ENCODE data around the gene SHROOM3.

Gene SHROOM3

DNA sequence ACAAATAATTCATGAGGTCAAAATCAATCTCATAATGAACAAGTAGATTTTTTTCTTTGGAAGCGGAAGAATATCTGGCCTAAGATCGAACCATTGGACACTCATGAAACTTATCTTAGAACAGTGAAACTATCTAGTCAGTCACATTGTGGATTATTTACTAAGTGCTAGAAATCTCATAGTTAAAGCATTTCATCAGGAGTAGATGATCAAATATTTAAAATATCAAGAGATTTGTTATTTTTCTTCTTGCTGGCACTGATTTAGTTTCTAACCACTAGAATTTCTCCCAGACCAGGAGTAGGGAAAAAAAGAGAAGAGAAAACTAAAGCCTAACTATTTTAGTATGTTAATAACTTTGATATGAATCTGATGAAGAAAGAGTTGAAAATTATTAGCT, 105.5 kb downstream of the SHROOM3 start:
- TF ChIP-seq, protein P1, sequence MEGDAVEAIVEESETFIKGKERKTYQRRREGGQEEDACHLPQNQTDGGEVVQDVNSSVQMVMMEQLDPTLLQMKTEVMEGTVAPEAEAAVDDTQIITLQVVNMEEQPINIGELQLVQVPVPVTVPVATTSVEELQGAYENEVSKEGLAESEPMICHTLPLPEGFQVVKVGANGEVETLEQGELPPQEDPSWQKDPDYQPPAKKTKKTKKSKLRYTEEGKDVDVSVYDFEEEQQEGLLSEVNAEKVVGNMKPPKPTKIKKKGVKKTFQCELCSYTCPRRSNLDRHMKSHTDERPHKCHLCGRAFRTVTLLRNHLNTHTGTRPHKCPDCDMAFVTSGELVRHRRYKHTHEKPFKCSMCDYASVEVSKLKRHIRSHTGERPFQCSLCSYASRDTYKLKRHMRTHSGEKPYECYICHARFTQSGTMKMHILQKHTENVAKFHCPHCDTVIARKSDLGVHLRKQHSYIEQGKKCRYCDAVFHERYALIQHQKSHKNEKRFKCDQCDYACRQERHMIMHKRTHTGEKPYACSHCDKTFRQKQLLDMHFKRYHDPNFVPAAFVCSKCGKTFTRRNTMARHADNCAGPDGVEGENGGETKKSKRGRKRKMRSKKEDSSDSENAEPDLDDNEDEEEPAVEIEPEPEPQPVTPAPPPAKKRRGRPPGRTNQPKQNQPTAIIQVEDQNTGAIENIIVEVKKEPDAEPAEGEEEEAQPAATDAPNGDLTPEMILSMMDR (IDR thresholded peaks at IDR 0.05): no peak
- TF ChIP-seq ZFX (IDR thresholded peaks at IDR 0.05; ENCODE audit: borderline replicate concordance): no peak
- no peak overlapping the region for H3K27ac ChIP-seq

DNA sequence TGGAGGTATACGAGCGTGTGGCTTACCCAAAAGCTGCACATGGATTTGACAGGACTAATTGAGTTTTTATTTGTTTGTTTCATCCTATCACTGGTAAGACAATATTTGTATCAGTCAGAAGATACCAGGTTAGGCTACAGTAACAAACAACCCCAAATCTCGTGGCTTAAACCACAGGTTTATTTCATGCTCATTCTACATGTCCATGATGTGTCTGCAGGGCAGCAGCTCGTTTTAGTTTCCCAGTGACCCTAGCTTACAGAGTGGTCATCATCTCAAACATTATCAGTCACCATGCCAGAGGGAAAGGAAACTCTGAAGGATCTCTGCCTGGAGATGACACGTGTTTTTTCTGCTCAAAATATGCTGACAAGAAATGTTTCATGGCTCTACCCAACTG, 108.3 kb downstream of the SHROOM3 start:
- no peak for TF ChIP-seq ZFX (IDR thresholded peaks at IDR 0.05; ENCODE audit: borderline replicate concordance)
- TF ChIP-seq, protein P1 (IDR thresholded peaks at IDR 0.05): no peak
- no peak overlapping the region for H3K27ac ChIP-seq

DNA sequence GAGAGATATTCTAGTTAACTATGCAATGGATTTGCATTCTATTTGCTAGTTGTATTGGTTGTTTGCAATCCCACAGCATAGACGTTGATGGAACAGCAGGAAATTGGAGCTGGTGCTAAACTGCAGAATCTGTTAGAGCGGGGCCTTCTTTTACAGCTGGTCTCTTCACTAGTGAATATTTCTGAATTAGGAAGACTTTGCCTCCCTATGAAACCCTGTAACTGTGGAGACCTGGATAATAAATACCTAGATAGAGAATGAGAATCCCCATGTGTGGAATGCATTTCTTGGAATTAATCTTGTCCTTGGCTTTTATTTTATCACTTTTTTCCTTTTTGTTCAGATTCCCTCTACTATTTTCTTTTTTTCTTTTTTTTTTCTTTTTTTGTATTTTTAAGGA, 109.7 kb downstream of the SHROOM3 start:
- no peak for TF ChIP-seq ZFX (IDR thresholded peaks at IDR 0.05; ENCODE audit: borderline replicate concordance)
- TF ChIP-seq, protein P1 (IDR thresholded peaks at IDR 0.05): no peak
- H3K27ac ChIP-seq: no peak overlapping the region

DNA sequence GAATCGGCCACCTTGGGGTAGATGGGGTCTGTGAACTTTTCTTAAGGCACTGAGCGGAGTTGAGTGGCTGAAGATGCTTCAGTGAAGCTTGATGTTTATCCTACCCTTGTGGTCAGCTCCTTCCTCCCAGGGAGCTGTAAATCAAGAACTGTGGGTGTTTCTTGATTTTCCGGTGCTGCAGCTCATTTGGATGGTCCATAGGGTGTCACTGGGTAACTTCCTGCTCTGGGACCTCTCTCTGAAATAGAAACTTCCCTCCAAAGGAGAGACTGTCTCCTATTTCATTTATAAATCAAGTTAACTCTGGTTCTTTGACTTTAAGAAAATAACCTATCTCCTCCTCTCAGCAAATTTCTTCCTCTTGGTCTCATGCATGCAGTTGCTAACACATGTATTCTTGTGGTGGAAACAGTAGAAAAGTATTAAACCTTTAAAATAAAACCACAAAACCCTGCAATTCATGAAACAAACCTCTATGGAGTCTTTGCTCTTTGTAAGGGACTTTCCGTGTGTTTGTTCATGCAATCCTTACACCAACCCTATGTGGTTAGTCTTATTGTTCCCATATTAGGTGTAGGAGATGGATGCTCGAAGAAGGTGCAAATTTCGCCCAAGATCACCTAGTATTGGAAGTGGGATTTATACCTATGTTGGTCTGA, 110.3 kb downstream of the SHROOM3 start:
- no peak for TF ChIP-seq ZFX (IDR thresholded peaks at IDR 0.05; ENCODE audit: borderline replicate concordance)
- TF ChIP-seq, protein P1 (IDR thresholded peaks at IDR 0.05): no peak
- no peak overlapping the region for H3K27ac ChIP-seq

DNA sequence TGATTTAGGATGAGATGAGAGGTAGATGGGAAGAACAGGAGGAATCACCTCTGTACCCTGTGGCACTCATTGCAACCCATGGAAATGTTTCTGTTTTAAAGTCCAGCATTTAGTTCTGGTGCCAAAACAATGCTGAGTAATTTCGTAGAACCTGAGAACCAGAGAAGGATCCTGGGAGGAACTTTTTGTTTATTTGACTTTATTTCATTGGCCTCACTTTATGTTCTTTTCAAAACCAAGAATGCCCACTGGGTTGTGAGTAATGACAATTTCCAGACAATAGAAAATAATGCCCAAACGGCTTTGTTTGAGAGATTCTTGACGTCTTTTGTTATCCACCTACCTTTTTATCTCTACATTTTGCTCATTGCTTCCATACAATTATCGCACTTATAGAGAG, 111.3 kb downstream of the SHROOM3 start:
- no peak overlapping the region for H3K27ac ChIP-seq
- TF ChIP-seq, protein P1 (IDR thresholded peaks at IDR 0.05): no peak
- no peak for TF ChIP-seq ZFX (IDR thresholded peaks at IDR 0.05; ENCODE audit: borderline replicate concordance)

DNA sequence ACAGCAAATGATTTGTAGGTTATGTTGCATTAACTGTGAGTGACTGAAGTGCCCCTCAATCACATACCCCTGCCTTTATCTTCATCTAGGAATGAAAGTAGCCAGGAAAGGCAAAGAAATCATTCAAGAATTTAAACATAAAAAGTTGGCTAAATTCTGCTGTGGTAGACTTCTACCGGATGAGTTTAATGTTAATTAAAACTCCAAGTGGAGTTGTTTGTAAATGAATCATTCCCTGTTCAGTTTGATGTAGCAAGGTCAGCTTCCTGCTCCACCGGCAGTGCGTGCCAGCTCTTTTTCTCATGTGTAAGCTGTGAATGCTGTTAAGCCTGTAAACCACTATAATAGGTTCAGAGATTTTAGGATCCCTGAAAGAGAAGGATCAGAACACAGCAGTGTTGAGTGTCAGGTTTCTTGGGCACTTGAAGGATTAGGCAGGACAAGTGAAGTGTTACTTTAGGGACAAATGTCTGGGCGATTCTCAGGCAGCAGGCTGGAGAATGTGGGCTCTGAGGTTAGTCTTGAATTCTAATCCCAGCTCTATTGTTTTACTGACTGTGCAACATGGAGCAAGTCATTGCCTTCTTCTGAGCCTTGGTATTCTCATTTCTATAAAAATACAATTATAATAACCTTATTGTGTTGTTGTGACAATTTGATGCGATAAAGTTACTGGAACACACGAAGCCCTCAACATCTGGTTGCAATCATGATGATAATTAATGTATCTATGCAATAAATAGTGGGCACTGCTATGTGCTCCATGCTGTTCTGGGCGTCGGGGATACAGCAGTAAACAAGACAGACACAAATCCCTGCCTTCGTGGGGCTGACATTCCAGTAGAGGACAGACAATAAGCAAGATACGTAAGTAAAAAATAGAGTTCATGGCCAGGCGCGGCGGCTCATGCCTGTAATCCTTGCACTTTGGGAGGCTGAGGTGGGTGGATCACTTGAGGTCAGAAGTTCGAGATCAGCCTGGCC, 112.0 kb downstream of the SHROOM3 start:
- no peak overlapping the region for H3K27ac ChIP-seq
- no peak for TF ChIP-seq ZFX (IDR thresholded peaks at IDR 0.05; ENCODE audit: borderline replicate concordance)
- TF ChIP-seq, protein P1 (IDR thresholded peaks at IDR 0.05): no peak

DNA sequence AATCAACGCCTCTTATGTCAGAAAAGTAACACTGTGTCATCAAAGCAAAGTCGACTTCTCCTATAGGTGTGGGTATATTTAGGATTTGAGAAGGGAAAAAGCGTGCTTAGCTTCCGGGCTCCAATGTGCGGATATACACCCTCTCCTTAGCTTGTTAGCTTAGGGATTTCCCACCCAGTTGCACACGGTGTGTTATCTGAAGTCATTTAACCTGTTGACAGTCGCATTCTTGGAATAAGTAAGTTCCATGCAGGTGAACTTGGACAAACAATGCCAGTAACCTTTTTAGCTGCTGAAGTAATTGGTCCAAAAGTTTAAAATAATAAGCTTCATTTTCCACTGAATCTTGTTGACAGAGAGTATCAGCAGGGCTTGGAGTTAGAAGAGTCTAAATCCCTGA, 113.7 kb downstream of the SHROOM3 start:
- H3K27ac ChIP-seq: no peak overlapping the region
- TF ChIP-seq ZFX (IDR thresholded peaks at IDR 0.05; ENCODE audit: borderline replicate concordance): no peak
